NCI-H1436 (cell line): ENCODE measurements around the gene OPA3.
A peak's percentile ranks its signal among the peaks of the same experiment; 100 is the strongest.

Source experiments
- DNase-seq: peaks from one replicate; lab custom pipeline; 2025; lab: John Stamatoyannopoulos, UW

OPA3 gene

DNA sequence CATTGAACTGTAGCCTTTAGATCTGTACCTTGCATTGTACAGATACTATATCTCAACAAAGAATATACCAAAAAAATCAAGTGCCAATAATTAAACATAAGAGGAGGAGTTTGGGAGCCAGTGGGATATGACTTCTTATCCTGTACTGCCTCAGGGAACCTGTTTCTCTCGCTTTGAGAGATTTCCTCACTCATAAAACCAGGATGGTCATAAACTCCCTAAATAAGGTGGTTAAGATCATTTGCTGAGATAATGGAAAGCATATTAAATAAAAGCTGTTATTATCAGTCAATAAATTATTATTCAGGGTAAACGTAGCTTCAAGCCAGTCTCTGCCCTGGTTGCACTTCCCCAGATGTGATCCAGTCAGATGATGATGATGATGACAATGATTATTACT, 17.0 kb downstream of the OPA3 start:
- no peak for DNase-seq

DNA sequence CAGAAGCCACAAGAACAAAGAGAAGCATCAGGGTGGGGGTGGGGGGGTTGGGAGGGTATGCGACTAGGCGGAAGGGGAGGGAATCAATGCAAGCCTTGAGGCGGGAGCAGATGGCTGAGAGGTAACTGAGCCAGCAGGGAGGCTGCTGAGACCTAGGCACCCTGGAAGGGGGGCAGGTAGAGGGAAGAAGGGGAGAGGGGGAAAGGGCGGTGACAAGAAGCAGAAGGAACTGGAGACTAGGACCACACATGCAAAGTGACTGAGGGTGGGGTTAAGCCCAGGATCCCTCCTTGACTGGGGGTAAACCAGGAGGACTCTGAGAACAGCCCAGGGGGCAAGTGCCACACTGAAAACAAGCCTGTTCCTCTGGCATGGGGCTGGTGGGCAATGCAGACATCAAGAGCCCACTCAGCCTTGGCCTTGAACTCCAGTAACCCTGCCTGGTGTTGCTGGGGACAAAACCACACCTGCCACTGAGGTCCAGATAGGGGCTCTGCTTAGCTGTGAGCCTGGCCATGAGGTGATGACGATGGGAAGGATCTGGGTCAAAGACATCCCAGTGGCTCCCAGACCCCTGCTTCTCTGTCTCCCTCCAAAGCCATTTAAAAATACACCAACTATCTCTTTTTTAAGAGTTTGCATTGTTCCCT, 20.3 kb downstream of the OPA3 start:
- DNase-seq = no peak

GRCh38 chr19:45560686-45561085, 23.9 kb downstream of the OPA3 start:
- no peak for DNase-seq

- no peak for DNase-seq
Measured at GRCh38 chr19:45560038-45560437, 24.6 kb downstream of the OPA3 start.

- peak; percentile 19 for DNase-seq
Measured at GRCh38 chr19:45558399-45558878, 26.2 kb downstream of the OPA3 start.

GRCh38 chr19:45556835-45557234, 27.8 kb downstream of the OPA3 start:
- no peak for DNase-seq

- no peak for DNase-seq
Measured at GRCh38 chr19:45554481-45554880, 30.1 kb downstream of the OPA3 start.

DNA sequence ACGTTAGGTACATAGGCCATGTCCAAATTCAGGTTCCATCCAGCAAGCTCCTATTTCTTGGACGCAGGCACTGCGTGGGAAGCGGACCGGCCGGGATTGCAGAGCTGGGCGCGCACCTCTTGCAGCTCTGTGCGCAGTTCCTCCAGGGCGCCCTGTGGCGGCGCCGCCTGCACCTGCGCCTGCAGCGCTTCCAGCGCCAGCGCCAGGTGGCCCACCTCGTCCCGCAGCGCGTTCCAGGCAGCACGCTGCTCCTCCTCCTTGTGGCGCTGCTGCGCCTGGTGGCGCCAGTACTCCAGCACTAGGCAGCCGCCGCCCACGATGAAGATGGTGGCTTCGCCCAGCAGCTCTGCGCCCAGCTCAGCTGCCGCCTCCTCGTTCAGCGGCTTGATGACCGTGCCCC, 31.1 kb downstream of the OPA3 start:
- no peak for DNase-seq

- no peak for DNase-seq
Measured at GRCh38 chr19:45547965-45548609, 36.5 kb downstream of the OPA3 start.

- DNase-seq = no peak
Measured at GRCh38 chr19:45547211-45547770, 37.3 kb downstream of the OPA3 start.

- DNase-seq = no peak
Measured at GRCh38 chr19:45542234-45542668, 42.4 kb downstream of the OPA3 start.

- no peak for DNase-seq
Measured at GRCh38 chr19:45539459-45539858, 45.1 kb downstream of the OPA3 start.

GRCh38 chr19:45531349-45531748, 53.3 kb downstream of the OPA3 start:
- no peak for DNase-seq

- DNase-seq = no peak
Measured at GRCh38 chr19:45529420-45529785, 55.2 kb downstream of the OPA3 start.

- DNase-seq = peak; percentile 49
Measured at GRCh38 chr19:45528744-45529419, 55.7 kb downstream of the OPA3 start.

GRCh38 chr19:45528149-45528743, 56.4 kb downstream of the OPA3 start:
- DNase-seq = no peak

DNA sequence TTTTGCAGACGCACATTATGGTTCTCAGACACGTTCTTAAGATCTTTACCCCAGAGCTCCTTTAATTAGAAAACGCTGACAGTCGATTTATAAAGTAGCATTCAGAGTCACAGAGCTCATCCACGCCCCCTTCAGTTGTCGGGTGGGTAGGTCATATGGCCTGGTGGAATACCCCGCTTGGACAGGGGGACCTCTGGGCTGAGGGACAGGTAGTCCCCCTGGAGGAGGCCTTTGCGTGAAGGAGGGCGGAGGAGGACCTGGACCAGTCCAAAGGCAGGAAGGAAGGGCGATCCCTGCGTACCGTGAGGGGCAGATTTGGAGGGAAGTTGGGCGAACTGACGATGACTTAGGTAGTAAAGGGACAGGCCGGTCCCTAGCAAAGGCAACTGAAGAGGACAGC, 56.9 kb downstream of the OPA3 start:
- no peak for DNase-seq

- no peak for DNase-seq
Measured at GRCh38 chr19:45526971-45527370, 57.6 kb downstream of the OPA3 start.

GRCh38 chr19:45526143-45526542, 58.5 kb downstream of the OPA3 start:
- DNase-seq = no peak

GRCh38 chr19:45524575-45525129, 60.0 kb downstream of the OPA3 start:
- DNase-seq = no peak

- DNase-seq = peak; percentile 78
Measured at GRCh38 chr19:45523642-45524256, 60.9 kb downstream of the OPA3 start.
